GM12878 (cell line): ENCODE data around the gene EIF2S2.
"Not testable (repeated sequence)": the region's sequence is repeated elsewhere in the genome, so short reads cannot be mapped to it uniquely, and the experiment has no call there.

Source experiments
- HCFC1 ChIP-seq: fragments of 150-350 bp; IDR thresholded peaks from 2 replicates; pipeline ENCODE4 v1.6.1; 2014; ENCODE audit warnings: low read length
- JUND ChIP-seq: IDR thresholded peaks from 2 replicates; pipeline ENCODE4 v1.6.1; 2012; ENCODE audit warnings: low read depth, mild to moderate bottlenecking, low read length, improper control_type of control experiment, moderate library complexity
- NFXL1 ChIP-seq: fragments of 450-650 bp; IDR thresholded peaks from 2 replicates; pipeline ENCODE4 v1.6.1; 2017; ENCODE audit warnings: antibody characterized with exemption, mild to moderate bottlenecking, borderline replicate concordance
- POLR2A ChIP-seq: IDR thresholded peaks from 2 replicates; pipeline ENCODE4 v1.6.1; 2011; ENCODE audit warnings: low read depth, mild to moderate bottlenecking, low read length
- SRF ChIP-seq, 2 experiments: IDR thresholded peaks; 2 replicates each; pipeline ENCODE4 v1.6.1; 2011; ENCODE audit warnings: low read depth in 2 of 2, low read length in 2 of 2, mild to moderate bottlenecking in 1 of 2, moderate library complexity in 1 of 2
- TAF1 ChIP-seq: IDR thresholded peaks from 2 replicates; pipeline ENCODE4 v1.6.1; 2011; ENCODE audit warnings: mild to moderate bottlenecking, low read depth, low read length, borderline replicate concordance
- TCF7 ChIP-seq: IDR thresholded peaks from 2 replicates; pipeline ENCODE4 v1.6.1; 2014; ENCODE audit warnings: antibody characterized with exemption, borderline replicate concordance
- TF ChIP-seq, protein P1 (sequence below), 3 experiments: IDR thresholded peaks in 2 of 3; conservative IDR thresholded peaks in 1 of 3; 2 replicates each; pipeline ENCODE4 v1.5.1; 2011; ENCODE audit warnings: low read depth in 3 of 3, low read length in 3 of 3, mild to moderate bottlenecking in 3 of 3, control low read depth in 2 of 3, moderate library complexity in 2 of 3, inconsistent platforms in 1 of 3, mixed read lengths in 1 of 3; ENCODE audit not compliant: control insufficient read depth in 2 of 3, insufficient read depth in 1 of 3; ENCODE audit errors: extremely low read depth in 1 of 3

- TF ChIP-seq TAF1; SRF (IDR thresholded peaks at IDR 0.05; ENCODE audit: low read depth in 2 of 2, low read length in 2 of 2); NFXL1; HCFC1; TCF7; JUND; POLR2A: not testable (repeated sequence)
- TF ChIP-seq, protein P1, sequence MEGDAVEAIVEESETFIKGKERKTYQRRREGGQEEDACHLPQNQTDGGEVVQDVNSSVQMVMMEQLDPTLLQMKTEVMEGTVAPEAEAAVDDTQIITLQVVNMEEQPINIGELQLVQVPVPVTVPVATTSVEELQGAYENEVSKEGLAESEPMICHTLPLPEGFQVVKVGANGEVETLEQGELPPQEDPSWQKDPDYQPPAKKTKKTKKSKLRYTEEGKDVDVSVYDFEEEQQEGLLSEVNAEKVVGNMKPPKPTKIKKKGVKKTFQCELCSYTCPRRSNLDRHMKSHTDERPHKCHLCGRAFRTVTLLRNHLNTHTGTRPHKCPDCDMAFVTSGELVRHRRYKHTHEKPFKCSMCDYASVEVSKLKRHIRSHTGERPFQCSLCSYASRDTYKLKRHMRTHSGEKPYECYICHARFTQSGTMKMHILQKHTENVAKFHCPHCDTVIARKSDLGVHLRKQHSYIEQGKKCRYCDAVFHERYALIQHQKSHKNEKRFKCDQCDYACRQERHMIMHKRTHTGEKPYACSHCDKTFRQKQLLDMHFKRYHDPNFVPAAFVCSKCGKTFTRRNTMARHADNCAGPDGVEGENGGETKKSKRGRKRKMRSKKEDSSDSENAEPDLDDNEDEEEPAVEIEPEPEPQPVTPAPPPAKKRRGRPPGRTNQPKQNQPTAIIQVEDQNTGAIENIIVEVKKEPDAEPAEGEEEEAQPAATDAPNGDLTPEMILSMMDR (IDR thresholded peaks at IDR 0.05 in 2 of 3, conservative IDR thresholded peaks at IDR 0.05 in 1 of 3; ENCODE audit: control insufficient read depth in 2 of 3, extremely low read depth in 1 of 3, insufficient read depth in 1 of 3, low read depth in 3 of 3, low read length in 3 of 3), result not testable (repeated sequence)
These were observed 23.7 kb upstream of the EIF2S2 start for GRCh38 chr20:34135525-34136275.
